ENCODE data around the gene SCGB1C1. TPM values are rescaled to one million over a fixed set of nuclear protein-coding genes. Genes with fewer than 3 reads are reported as not detected.

The SCGB1C1 gene
- total and polyA plus RNA-seq, 8 donors: not detected

- no peak for DNase-seq
- peaks cover 31 to 61% (median 52%) of the 10 kb centered on the region in 4 donors for H3K4me1 ChIP-seq
- TF ChIP-seq CTCF (IDR thresholded peaks at IDR 0.05): no peak
- TF ChIP-seq POLR2A (IDR thresholded peaks at IDR 0.05): no peak
- TF ChIP-seq POLR2AphosphoS5 (IDR thresholded peaks at IDR 0.05): no peak
- TF ChIP-seq EP300 (IDR thresholded peaks at IDR 0.05): no peak
- H3K9me3 ChIP-seq: no peaks in the 10 kb centered on the region
- H3K27ac ChIP-seq: peak overlapping the region; percentile 96 to 100 (median 99)
- peaks cover 44 to 64% (median 62%) of the 10 kb centered on the region in 4 donors for H3K36me3 ChIP-seq
- intact Hi-C loops (cut with DNase I; ENCODE audit: low total_unique reads): no loop called here
- WGBS, 5 donors: 1 to 3% (median 1%) methylated on average over 21 to 26 of the region's 26 CpGs
- no peaks in the 10 kb centered on the region for H3K27me3 ChIP-seq
- H3K4me3 ChIP-seq: peak overlapping the region; percentile 82 to 100 (median 92)
These were observed 16.0 kb downstream of the SCGB1C1 start for GRCh38 chr11:208917-209260.

- 47 to 57% (median 49%) methylated on average over 20 to 29 of the region's 29 CpGs for WGBS, 5 donors
- peak overlapping the region; percentile 82 to 100 (median 92) for H3K4me3 ChIP-seq
- no peaks in the 10 kb centered on the region for H3K9me3 ChIP-seq
- intact Hi-C loops (cut with DNase I; ENCODE audit: low total_unique reads): no loop called here
- H3K27ac ChIP-seq: peak overlapping the region; percentile 96 to 100 (median 99)
- peaks cover 47 to 64% (median 62%) of the 10 kb centered on the region in 4 donors for H3K36me3 ChIP-seq
- TF ChIP-seq EP300 (IDR thresholded peaks at IDR 0.05) (no peak), POLR2AphosphoS5 (IDR thresholded peaks at IDR 0.05) (no peak), POLR2A (IDR thresholded peaks at IDR 0.05) (no peak), CTCF (IDR thresholded peaks at IDR 0.05) (no peak)
- H3K4me1 ChIP-seq: peaks cover 31 to 55% (median 46%) of the 10 kb centered on the region in 4 donors
- peak; percentile 24 to 25 for DNase-seq
- no peaks in the 10 kb centered on the region for H3K27me3 ChIP-seq
These were observed 16.6 kb downstream of the SCGB1C1 start for GRCh38 chr11:209275-210121.

DNA sequence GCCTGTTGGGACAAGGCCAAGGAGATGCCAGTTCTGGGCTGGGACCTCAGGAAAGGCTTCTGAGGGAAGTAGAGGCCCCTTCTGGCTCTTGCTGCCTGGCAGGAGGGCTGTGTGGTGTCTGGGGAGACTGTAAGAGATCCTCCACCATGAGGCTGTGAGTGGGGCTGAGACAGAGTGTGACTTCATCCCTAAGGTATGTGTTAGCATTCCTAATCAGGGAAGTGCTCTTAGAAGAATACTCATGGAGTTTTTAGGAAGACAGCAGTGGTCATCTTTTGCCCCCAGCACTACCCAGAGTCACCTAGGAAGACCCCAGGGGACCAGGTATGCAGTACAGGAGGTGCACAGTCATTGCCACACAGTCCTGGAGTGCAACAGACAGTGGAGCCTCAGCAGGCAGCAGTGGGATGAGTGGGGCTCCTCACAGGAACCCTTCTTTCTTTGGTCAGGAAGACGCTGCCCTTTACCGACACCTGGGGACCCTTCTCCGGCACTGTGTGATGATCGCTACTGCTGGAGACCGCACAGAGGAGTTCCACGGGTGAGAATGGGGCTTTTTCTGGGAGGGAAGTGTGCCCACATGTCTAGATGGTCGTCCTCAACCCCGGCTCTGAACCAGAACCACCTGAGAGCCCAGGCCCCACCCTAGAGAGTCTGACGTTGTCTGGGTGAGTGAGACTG lies 17.4 kb downstream of the SCGB1C1 start:
- no peaks in the 10 kb centered on the region for H3K27me3 ChIP-seq
- 84 to 93% (median 87%) methylated on average over 9 of the region's 9 CpGs; no CpG with 5 or more reads in 1 of the 5 donors for whole genome bisulfite sequencing, 5 donors
- intact Hi-C loops (cut with DNase I; ENCODE audit: low total_unique reads): no loop called here
- H3K4me3 ChIP-seq: peak overlapping the region in 3 of 4 donors; percentile 90 to 100 (median 95)
- H3K36me3 ChIP-seq: peaks cover 54 to 64% (median 62%) of the 10 kb centered on the region in 4 donors
- peak; percentile 12 to 18 for DNase-seq
- peak overlapping the region in 3 of 5 donors; percentile 3 to 99 (median 99) for H3K27ac ChIP-seq
- peaks cover 30 to 47% (median 39%) of the 10 kb centered on the region in 4 donors for H3K4me1 ChIP-seq
- H3K9me3 ChIP-seq: no peaks in the 10 kb centered on the region
- TF ChIP-seq POLR2A (IDR thresholded peaks at IDR 0.05): no peak
- no peak for TF ChIP-seq CTCF (IDR thresholded peaks at IDR 0.05)
- no peak for TF ChIP-seq POLR2AphosphoS5 (IDR thresholded peaks at IDR 0.05)
- no peak for TF ChIP-seq EP300 (IDR thresholded peaks at IDR 0.05)

- intact Hi-C loops (cut with DNase I; ENCODE audit: low total_unique reads): no loop called here
- peak in 1 of 2 donors; percentile 17 for DNase-seq
- Histone ChIP-seq H3K27ac (peak overlapping the region in 1 of 5 donors; percentile 99), H3K4me1 (peaks cover 25 to 42% (median 33%) of the 10 kb centered on the region in 4 donors), H3K4me3 (peak overlapping the region in 1 of 4 donors; percentile 90), H3K9me3 (no peaks in the 10 kb centered on the region), H3K27me3 (no peaks in the 10 kb centered on the region), H3K36me3 (peaks cover 56 to 65% (median 63%) of the 10 kb centered on the region in 4 donors)
- 87 to 95% (median 91%) methylated on average over 5 of the region's 5 CpGs for WGBS, 5 donors
- TF ChIP-seq CTCF (IDR thresholded peaks at IDR 0.05): no peak
- TF ChIP-seq POLR2A (IDR thresholded peaks at IDR 0.05): no peak
- no peak for TF ChIP-seq EP300 (IDR thresholded peaks at IDR 0.05)
- no peak for TF ChIP-seq POLR2AphosphoS5 (IDR thresholded peaks at IDR 0.05)
These were observed 17.9 kb downstream of the SCGB1C1 start for GRCh38 chr11:210803-211180.
